ENCODE measurements around the gene NUP210.

- TF ChIP-seq CTCF (IDR thresholded peaks at IDR 0.05) (no peak), POLR2A (IDR thresholded peaks at IDR 0.05) (no peak)
These were observed 42.0 kb downstream of the NUP210 start for GRCh38 chr3:13378155-13378554.
